ENCODE data around the gene GSX1.
A peak's percentile ranks its signal among the peaks of the same experiment; 100 is the strongest.

The GSX1 gene

GRCh38 chr13:27826379-27827353 is 34.4 kb downstream of the GSX1 start (continued):
- TF ChIP-seq ZNF626 (tag by site-specific recombination; IDR thresholded peaks at IDR 0.05) (no peak), ZNF133 (tag by site-specific recombination; IDR thresholded peaks at IDR 0.05) (no peak), GLIS2 (tag by site-specific recombination; IDR thresholded peaks at IDR 0.05) (peak; percentile 91), ZNF645 (tag by site-specific recombination; IDR thresholded peaks at IDR 0.05) (no peak), ZNF707 (tag by site-specific recombination; IDR thresholded peaks at IDR 0.05) (no peak), ZNF311 (tag by site-specific recombination; IDR thresholded peaks at IDR 0.05; ENCODE audit: borderline replicate concordance) (no peak), FEZF1 (tag by site-specific recombination; IDR thresholded peaks at IDR 0.05) (peak; percentile 36), SETDB1 (IDR thresholded peaks at IDR 0.05; ENCODE audit: insufficient read length, low read length) (no peak), EGR2 (tag by site-specific recombination; IDR thresholded peaks at IDR 0.05; ENCODE audit: low read depth) (no peak), KLF1 (tag by site-specific recombination; IDR thresholded peaks at IDR 0.05) (no peak), BCL11A (tag by site-specific recombination; IDR thresholded peaks at IDR 0.05; ENCODE audit: low read depth) (0 out of 2 replicates have a peak, but pooled peaks have one; percentile 84), ZNF426 (tag by site-specific recombination; IDR thresholded peaks at IDR 0.05) (no peak), ZSCAN23 (tag by site-specific recombination; IDR thresholded peaks at IDR 0.05) (peak; percentile 71; the same call in 1 of the 2 replicates), ZNF510 (tag by site-specific recombination; IDR thresholded peaks at IDR 0.05; ENCODE audit: insufficient replicate concordance) (no peak), ZNF10 (tag by site-specific recombination; IDR thresholded peaks at IDR 0.05) (no peak), ZNF266 (tag by site-specific recombination; IDR thresholded peaks at IDR 0.05; ENCODE audit: low read depth) (no peak), ZFP37 (tag by site-specific recombination; IDR thresholded peaks at IDR 0.05) (no peak), ZBTB44 (tag by site-specific recombination; IDR thresholded peaks at IDR 0.05) (no peak), ZNF48 (tag by site-specific recombination; IDR thresholded peaks at IDR 0.05) (no peak), KLF8 (tag by site-specific recombination; IDR thresholded peaks at IDR 0.05) (peak; percentile 47; the same call in 1 of the 2 replicates), ZNF664 (tag by site-specific recombination; IDR thresholded peaks at IDR 0.05) (peak; percentile 73), ZBTB48 (tag by site-specific recombination; IDR thresholded peaks at IDR 0.05) (no peak), ZXDB (tag by site-specific recombination; IDR thresholded peaks at IDR 0.05) (peak; percentile 47; the same call in 1 of the 2 replicates), ZNF157 (tag by site-specific recombination; IDR thresholded peaks at IDR 0.05) (no peak), ZNF354C (tag by site-specific recombination; IDR thresholded peaks at IDR 0.05; ENCODE audit: borderline replicate concordance, low read depth) (no peak), ZSCAN4 (tag by site-specific recombination; IDR thresholded peaks at IDR 0.05) (no peak), ZNF473 (tag by site-specific recombination; IDR thresholded peaks at IDR 0.05) (no peak), TRIM28 (IDR thresholded peaks at IDR 0.05; ENCODE audit: borderline replicate concordance, low read length) (peak; percentile 72), ZNF274 (IDR thresholded peaks at IDR 0.05; ENCODE audit: low read length) (no peak), ZNF274 (tag by site-specific recombination; IDR thresholded peaks at IDR 0.05; ENCODE audit: borderline replicate concordance) (no peak), ZBTB26 (tag by site-specific recombination; optimal IDR thresholded peaks at IDR 0.05) (peak; percentile 13), ZNF140 (tag by site-specific recombination; IDR thresholded peaks at IDR 0.05) (no peak)
- TF ChIP-seq, protein P1, sequence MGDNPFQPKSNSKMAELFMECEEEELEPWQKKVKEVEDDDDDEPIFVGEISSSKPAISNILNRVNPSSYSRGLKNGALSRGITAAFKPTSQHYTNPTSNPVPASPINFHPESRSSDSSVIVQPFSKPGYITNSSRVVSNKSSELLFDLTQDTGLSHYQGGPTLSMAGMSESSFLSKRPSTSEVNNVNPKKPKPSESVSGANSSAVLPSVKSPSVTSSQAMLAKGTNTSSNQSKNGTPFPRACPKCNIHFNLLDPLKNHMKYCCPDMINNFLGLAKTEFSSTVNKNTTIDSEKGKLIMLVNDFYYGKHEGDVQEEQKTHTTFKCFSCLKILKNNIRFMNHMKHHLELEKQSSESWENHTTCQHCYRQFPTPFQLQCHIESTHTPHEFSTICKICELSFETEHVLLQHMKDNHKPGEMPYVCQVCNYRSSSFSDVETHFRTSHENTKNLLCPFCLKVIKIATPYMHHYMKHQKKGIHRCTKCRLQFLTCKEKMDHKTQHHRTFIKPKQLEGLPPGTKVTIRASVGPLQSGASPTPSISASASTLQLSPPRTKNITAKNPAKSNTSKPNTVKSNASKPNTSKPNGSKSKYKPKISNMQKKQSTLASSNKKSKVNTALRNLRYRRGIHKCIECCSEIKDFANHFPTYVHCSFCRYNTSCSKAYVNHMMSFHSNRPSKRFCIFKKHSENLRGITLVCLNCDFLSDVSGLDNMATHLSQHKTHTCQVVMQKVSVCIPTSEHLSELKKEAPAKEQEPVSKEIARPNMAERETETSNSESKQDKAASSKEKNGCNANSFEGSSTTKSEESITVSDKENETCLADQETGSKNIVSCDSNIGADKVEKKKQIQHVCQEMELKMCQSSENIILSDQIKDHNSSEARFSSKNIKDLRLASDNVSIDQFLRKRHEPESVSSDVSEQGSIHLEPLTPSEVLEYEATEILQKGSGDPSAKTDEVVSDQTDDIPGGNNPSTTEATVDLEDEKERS (tag by site-specific recombination; IDR thresholded peaks at IDR 0.05), result no peak
